ENCODE data around the gene CPNE2. TPM values are rescaled to one million over a fixed set of nuclear protein-coding genes. Genes with fewer than 3 reads are reported as not detected.
A peak's percentile ranks its signal among the peaks of the same experiment; 100 is the strongest.

CPNE2 gene
- total and polyA plus RNA-seq, 10 of the 15 experiments (the other 5 are each of a cell fraction or from before 2014, with no cell fraction given) = 3.1 to 22.1 (median 9.9) TPM

- no peak for TF ChIP-seq GATAD2B (conservative IDR thresholded peaks at IDR 0.05; ENCODE audit: low read depth)
- TF ChIP-seq E2F4 (IDR thresholded peaks at IDR 0.05; ENCODE audit: low read depth, low read length) = no peak
- peak; percentile 68 for TF ChIP-seq BCL3 (IDR thresholded peaks at IDR 0.05; ENCODE audit: borderline replicate concordance, insufficient read depth, low read depth, low read length, poor library complexity, severe bottlenecking)
- TF ChIP-seq EGR1 (IDR thresholded peaks at IDR 0.05; ENCODE audit: borderline replicate concordance in 1 of 2, low read depth in 2 of 2, low read length in 2 of 2) = peak in 1 of 2 experiments; percentile 36; a peak in 1 of 3 replicates
- no peak for TF ChIP-seq CBX3 (IDR thresholded peaks at IDR 0.05; ENCODE audit: borderline replicate concordance, low read depth)
- no peak for TF ChIP-seq NRF1 (conservative IDR thresholded peaks at IDR 0.05; ENCODE audit: low read depth, low read length)
- peak; percentile 55 for TF ChIP-seq SP1 (IDR thresholded peaks at IDR 0.05; ENCODE audit: low read depth, low read length)
- no peak for TF ChIP-seq ZNF687 (IDR thresholded peaks at IDR 0.05)
- TF ChIP-seq MYB (IDR thresholded peaks at IDR 0.05; ENCODE audit: borderline replicate concordance, low read depth, low read length) = no peak
- TF ChIP-seq KLF5 (IDR thresholded peaks at IDR 0.05; ENCODE audit: partially characterized antibody) = no peak
- TF ChIP-seq ZBTB4 (CRISPR knock-in tag; IDR thresholded peaks at IDR 0.05) = no peak
- no peak for TF ChIP-seq RELB (IDR thresholded peaks at IDR 0.05; ENCODE audit: low read depth)
- TF ChIP-seq RAD51 (IDR thresholded peaks at IDR 0.05) = no peak
- TF ChIP-seq PKNOX1 (IDR thresholded peaks at IDR 0.05) = no peak
- no peak for TF ChIP-seq ELK1 (IDR thresholded peaks at IDR 0.05; ENCODE audit: low read depth, low read length)
- no peak for TF ChIP-seq NR2F1 (conservative IDR thresholded peaks at IDR 0.05)
Measured at GRCh38 chr16:57049678-57050077, 42.7 kb upstream of the CPNE2 start (continued).
